Brain microvascular endothelial cell (primary cell): Measurements from ENCODE around the gene ADD1.

Source experiments
- DNase-seq: peaks from one replicate; pipeline ENCODE4 v3.0.0-alpha.2; 2020
- H3K27ac ChIP-seq: fragments of 250-450 bp; sonication (Bioruptor Pico); 2 replicates; pipeline ENCODE4 v1.5.1; 2020; ENCODE audit warnings: mild to moderate bottlenecking, moderate library complexity
- H3K27me3 ChIP-seq: fragments of 250-450 bp; sonication (Bioruptor Pico); replicated peaks from 2 replicates; pipeline ENCODE4 v1.5.1; 2020; ENCODE audit warnings: mild to moderate bottlenecking
- H3K36me3 ChIP-seq: fragments of 250-450 bp; sonication (Bioruptor Pico); replicated peaks from 2 replicates; pipeline ENCODE4 v1.5.1; 2020; ENCODE audit warnings: mild to moderate bottlenecking
- H3K4me3 ChIP-seq: 2 replicates; pipeline ENCODE4 v1.5.1; 2011; ENCODE audit warnings: low read depth, mild to moderate bottlenecking, control low read depth, low read length, moderate library complexity
- in situ Hi-C: cut with HindIII; loops from 2 replicates; pipeline ENCODE4 v1.10.0; 2017; ENCODE audit warnings: low sequenced_read_pairs, low pct_ligation_motif_present
- TF ChIP-seq, protein P1 (sequence below): IDR thresholded peaks from 2 replicates; pipeline ENCODE4 v1.5.1; 2011; ENCODE audit warnings: low read depth, mild to moderate bottlenecking, moderate library complexity, low read length, control low read depth, inconsistent platforms; ENCODE audit errors: missing control alignments

The ADD1 gene

GRCh38 chr4:2875556-2875955 lies 31.9 kb downstream of the ADD1 start:
- H3K4me3 ChIP-seq = no peak overlapping the region
- in situ Hi-C loops = no loop called here
- H3K36me3 ChIP-seq = peaks cover 15% of the 10 kb centered on the region
- TF ChIP-seq, protein P1, sequence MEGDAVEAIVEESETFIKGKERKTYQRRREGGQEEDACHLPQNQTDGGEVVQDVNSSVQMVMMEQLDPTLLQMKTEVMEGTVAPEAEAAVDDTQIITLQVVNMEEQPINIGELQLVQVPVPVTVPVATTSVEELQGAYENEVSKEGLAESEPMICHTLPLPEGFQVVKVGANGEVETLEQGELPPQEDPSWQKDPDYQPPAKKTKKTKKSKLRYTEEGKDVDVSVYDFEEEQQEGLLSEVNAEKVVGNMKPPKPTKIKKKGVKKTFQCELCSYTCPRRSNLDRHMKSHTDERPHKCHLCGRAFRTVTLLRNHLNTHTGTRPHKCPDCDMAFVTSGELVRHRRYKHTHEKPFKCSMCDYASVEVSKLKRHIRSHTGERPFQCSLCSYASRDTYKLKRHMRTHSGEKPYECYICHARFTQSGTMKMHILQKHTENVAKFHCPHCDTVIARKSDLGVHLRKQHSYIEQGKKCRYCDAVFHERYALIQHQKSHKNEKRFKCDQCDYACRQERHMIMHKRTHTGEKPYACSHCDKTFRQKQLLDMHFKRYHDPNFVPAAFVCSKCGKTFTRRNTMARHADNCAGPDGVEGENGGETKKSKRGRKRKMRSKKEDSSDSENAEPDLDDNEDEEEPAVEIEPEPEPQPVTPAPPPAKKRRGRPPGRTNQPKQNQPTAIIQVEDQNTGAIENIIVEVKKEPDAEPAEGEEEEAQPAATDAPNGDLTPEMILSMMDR = no peak
- no peak for DNase-seq
- no peaks in the 10 kb centered on the region for H3K27me3 ChIP-seq
- H3K27ac ChIP-seq = no peak overlapping the region

DNA sequence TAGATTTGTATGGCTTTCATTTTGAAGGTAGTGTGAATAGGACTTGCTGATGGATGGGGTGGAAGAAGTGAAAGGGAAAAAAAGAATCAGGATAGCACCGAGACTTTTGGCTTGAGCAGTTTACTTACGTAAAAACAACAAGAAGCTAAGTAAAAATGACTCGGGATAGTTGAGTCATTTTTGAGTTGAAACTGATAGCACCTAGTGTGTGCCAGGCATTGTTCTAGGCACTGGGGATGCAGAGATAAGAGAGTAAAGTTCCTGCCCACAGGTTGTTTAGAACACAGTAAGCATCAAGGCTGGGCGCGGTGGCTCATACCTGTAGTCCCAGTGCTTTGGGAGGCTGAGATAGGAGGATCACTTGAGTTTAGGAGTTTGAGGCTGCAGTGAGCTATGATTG lies 34.7 kb downstream of the ADD1 start:
- TF ChIP-seq, protein P1 = no peak
- no peak for DNase-seq
- in situ Hi-C loops = no loop called here
- H3K4me3 ChIP-seq = no peak overlapping the region
- no peak overlapping the region for H3K27ac ChIP-seq
- no peaks in the 10 kb centered on the region for H3K27me3 ChIP-seq
- H3K36me3 ChIP-seq = peaks cover 24% of the 10 kb centered on the region

DNA sequence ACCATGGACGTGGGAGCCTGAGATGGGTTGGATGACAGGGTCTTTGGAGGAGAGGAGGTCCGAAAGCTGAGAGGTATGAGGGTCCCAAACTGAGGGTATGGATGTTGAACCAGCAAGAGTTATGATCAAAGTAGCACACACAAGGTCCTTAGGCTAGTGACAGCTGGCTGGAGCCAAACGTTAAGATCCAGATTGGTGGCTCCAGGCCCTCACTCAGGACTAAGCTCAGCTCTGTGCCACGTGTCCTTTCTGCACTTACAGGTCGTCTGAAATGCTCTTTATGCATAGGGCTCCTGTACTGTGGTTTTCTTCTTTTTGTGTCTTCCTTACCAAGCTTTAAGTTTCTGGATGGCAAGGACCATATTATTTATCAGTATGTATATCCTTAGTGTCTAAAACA lies 35.4 kb downstream of the ADD1 start:
- no peak for DNase-seq

GRCh38 chr4:2881431-2881830 lies 37.8 kb downstream of the ADD1 start:
- TF ChIP-seq, protein P1 = no peak
- Histone ChIP-seq H3K36me3 (peaks cover 34% of the 10 kb centered on the region), H3K27ac (no peak overlapping the region), H3K27me3 (no peaks in the 10 kb centered on the region), H3K4me3 (no peak overlapping the region)
- in situ Hi-C loops = no loop called here
- DNase-seq = no peak

More for the DNA sequence above, 35.4 kb downstream of the ADD1 start:
- Histone ChIP-seq H3K27ac (no peak overlapping the region), H3K4me3 (no peak overlapping the region), H3K36me3 (peaks cover 26% of the 10 kb centered on the region), H3K27me3 (no peaks in the 10 kb centered on the region)
- in situ Hi-C loops = no loop called here
- TF ChIP-seq, protein P1 = no peak

- in situ Hi-C loops = no loop called here
- H3K36me3 ChIP-seq = peaks cover 36% of the 10 kb centered on the region
These were observed 38.7 kb downstream of the ADD1 start for GRCh38 chr4:2882341-2882740.

GRCh38 chr4:2886161-2886560 lies 42.5 kb downstream of the ADD1 start:
- in situ Hi-C loops = no loop called here
- Histone ChIP-seq H3K27me3 (no peaks in the 10 kb centered on the region), H3K4me3 (no peak overlapping the region), H3K27ac (no peak overlapping the region), H3K36me3 (peaks cover 32% of the 10 kb centered on the region)
- TF ChIP-seq, protein P1 = no peak
- DNase-seq = no peak

More at GRCh38 chr4:2882341-2882740, 38.7 kb downstream of the ADD1 start:
- Histone ChIP-seq H3K27ac (peak overlapping the region; percentile 37), H3K4me3 (no peak overlapping the region), H3K27me3 (no peaks in the 10 kb centered on the region)
- no peak for DNase-seq
- TF ChIP-seq, protein P1 = no peak
